ENCODE results near the gene TCTN2.

Gene TCTN2

GRCh38 chr12:123670882-123671728 lies at the start of gene TCTN2:
Gene TCTN2, plus strand, starts transcription at chr12:123671113. Its CDS starts 128 bp downstream, at chr12:123671241.
- peak; percentile 95 to 98 for DNase-seq

- no peak for DNase-seq
Observed at GRCh38 chr12:123621619-123622530, 49.0 kb upstream of the TCTN2 start.

GRCh38 chr12:123633379-123634141 lies 37.4 kb upstream of the TCTN2 start, which contains the start of the genes EIF2B1 and GTF2H3:
Gene EIF2B1, minus strand, starts transcription at chr12:123633686. Its CDS starts 129 bp downstream, at chr12:123633557.
Gene GTF2H3, plus strand, starts transcription at chr12:123633829. Its CDS starts 31 bp downstream, at chr12:123633860.
- DNase-seq = peak; percentile 97 to 98

- no peak for DNase-seq
Observed at GRCh38 chr12:123634142-123634561, 36.8 kb upstream of the TCTN2 start.

- DNase-seq = no peak
Observed at GRCh38 chr12:123643911-123644310, 27.0 kb upstream of the TCTN2 start.

GRCh38 chr12:123645380-123645779 lies 25.5 kb upstream of the TCTN2 start:
- DNase-seq = no peak

- no peak for DNase-seq
Observed at GRCh38 chr12:123645878-123646277, 25.0 kb upstream of the TCTN2 start.

- DNase-seq = no peak
Observed at GRCh38 chr12:123648401-123648800, 22.5 kb upstream of the TCTN2 start.

- no peak for DNase-seq
Observed at GRCh38 chr12:123654129-123654701, 16.7 kb upstream of the TCTN2 start.

GRCh38 chr12:123655420-123655819 lies 15.5 kb upstream of the TCTN2 start:
- no peak for DNase-seq

- no peak for DNase-seq
Observed at GRCh38 chr12:123656392-123656791, 14.5 kb upstream of the TCTN2 start.

GRCh38 chr12:123657211-123657610 lies 13.7 kb upstream of the TCTN2 start:
- DNase-seq = no peak

GRCh38 chr12:123659996-123660727 lies 10.8 kb upstream of the TCTN2 start:
- DNase-seq = no peak

- DNase-seq = no peak
Observed at GRCh38 chr12:123667771-123668170, 3.1 kb upstream of the TCTN2 start.

GRCh38 chr12:123671876-123672275 lies 963 bp downstream of the TCTN2 start:
- DNase-seq = no peak

GRCh38 chr12:123675436-123675835 lies 4.5 kb downstream of the TCTN2 start:
- DNase-seq = no peak

- DNase-seq = no peak
Observed at GRCh38 chr12:123676616-123677320, 5.9 kb downstream of the TCTN2 start.

- no peak for DNase-seq
Observed at GRCh38 chr12:123678981-123679380, 8.1 kb downstream of the TCTN2 start.

GRCh38 chr12:123681605-123682004 lies 10.7 kb downstream of the TCTN2 start:
- DNase-seq = no peak

- DNase-seq = no peak
Observed at GRCh38 chr12:123683964-123684363, 13.1 kb downstream of the TCTN2 start.

- no peak for DNase-seq
Observed at GRCh38 chr12:123686636-123687190, 15.8 kb downstream of the TCTN2 start.
